Prostate gland (tissue), 2 donors: ENCODE data around the gene CA7.
"Not testable (repeated sequence)": the region's sequence is repeated elsewhere in the genome, so short reads cannot be mapped to it uniquely, and the experiment has no call there.

Experiments used
- POLR2A ChIP-seq: fragments of 450-650 bp; IDR thresholded peaks from one replicate; pipeline ENCODE4 v1.6.1; 2016; ENCODE audit warnings: antibody characterized with exemption, mild to moderate bottlenecking
- TF ChIP-seq, protein P1 (sequence below), 4 experiments: fragments of 200-600 bp in 2 of 4; fragments of 450-650 bp in 2 of 4; sonication (generic) in 2 of 4; IDR thresholded peaks; 1 replicate in 3 of 4; 2 replicates in 1 of 4; pipeline ENCODE4 v1.5.1; 2016 to 2019; ENCODE audit warnings: antibody characterized with exemption in 4 of 4, mild to moderate bottlenecking in 2 of 4, moderate library complexity in 2 of 4

DNA sequence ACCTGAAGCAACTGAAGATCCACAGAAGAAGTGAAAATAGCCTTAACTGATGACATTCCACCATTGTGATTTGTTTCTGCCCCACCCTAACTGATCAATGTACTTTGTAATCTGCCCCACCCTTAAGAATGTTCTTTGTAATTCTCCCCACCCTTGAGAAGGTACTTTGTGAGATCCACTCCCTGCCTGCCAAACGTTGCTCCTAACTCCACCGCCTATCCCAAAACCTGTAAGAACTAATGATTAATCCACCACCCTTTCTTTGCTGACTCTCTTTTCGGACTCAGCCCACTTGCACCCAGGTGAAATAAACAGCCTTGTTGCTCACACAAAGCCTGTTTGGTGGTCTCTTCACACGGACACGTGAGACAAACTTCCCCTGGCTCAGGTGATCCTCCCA, 52.5 kb downstream of the CA7 start:
- TF ChIP-seq, protein P1, sequence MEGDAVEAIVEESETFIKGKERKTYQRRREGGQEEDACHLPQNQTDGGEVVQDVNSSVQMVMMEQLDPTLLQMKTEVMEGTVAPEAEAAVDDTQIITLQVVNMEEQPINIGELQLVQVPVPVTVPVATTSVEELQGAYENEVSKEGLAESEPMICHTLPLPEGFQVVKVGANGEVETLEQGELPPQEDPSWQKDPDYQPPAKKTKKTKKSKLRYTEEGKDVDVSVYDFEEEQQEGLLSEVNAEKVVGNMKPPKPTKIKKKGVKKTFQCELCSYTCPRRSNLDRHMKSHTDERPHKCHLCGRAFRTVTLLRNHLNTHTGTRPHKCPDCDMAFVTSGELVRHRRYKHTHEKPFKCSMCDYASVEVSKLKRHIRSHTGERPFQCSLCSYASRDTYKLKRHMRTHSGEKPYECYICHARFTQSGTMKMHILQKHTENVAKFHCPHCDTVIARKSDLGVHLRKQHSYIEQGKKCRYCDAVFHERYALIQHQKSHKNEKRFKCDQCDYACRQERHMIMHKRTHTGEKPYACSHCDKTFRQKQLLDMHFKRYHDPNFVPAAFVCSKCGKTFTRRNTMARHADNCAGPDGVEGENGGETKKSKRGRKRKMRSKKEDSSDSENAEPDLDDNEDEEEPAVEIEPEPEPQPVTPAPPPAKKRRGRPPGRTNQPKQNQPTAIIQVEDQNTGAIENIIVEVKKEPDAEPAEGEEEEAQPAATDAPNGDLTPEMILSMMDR (IDR thresholded peaks at IDR 0.05): not testable (repeated sequence)
- not testable (repeated sequence) for TF ChIP-seq POLR2A
